Liver (tissue), 9 donors: Measurements from ENCODE around the gene PKD1L1. TPM values are rescaled to one million over a fixed set of nuclear protein-coding genes. Genes with fewer than 3 reads are reported as not detected.

Experiments used
- DNase-seq: peaks from one replicate; pipeline ENCODE4 v3.0.0-alpha.2; 2017; ENCODE audit warnings: low spot score
- H3K27ac ChIP-seq, 2 donors: one replicate each; pipeline ENCODE4 v1.7.0; 2013; ENCODE audit warnings: inconsistent platforms in 2 of 2, low read length in 2 of 2, control low read depth in 1 of 2, low read depth in 1 of 2, mild to moderate bottlenecking in 1 of 2
- H3K27me3 ChIP-seq, 4 donors: one replicate each; pipeline versions ENCODE4 v1.6.1 to v1.7.0; 2013; ENCODE audit warnings: low read length in 3 of 4, inconsistent platforms in 1 of 4, mild to moderate bottlenecking in 1 of 4, moderate library complexity in 1 of 4; ENCODE audit not compliant: control insufficient read depth in 4 of 4, insufficient read depth in 4 of 4
- H3K36me3 ChIP-seq, 4 donors: one replicate each; pipeline versions ENCODE4 v1.6.1 to v1.7.0; 2013; ENCODE audit warnings: low read length in 3 of 4, mild to moderate bottlenecking in 3 of 4, low read depth in 1 of 4, moderate library complexity in 1 of 4; ENCODE audit not compliant: control insufficient read depth in 4 of 4, insufficient read depth in 3 of 4
- H3K4me1 ChIP-seq, 4 donors: one replicate each; pipeline versions ENCODE4 v1.6.1 to v1.7.0; 2013; ENCODE audit warnings: low read length in 3 of 4, mild to moderate bottlenecking in 3 of 4, moderate library complexity in 1 of 4; ENCODE audit not compliant: control insufficient read depth in 4 of 4, insufficient read depth in 4 of 4
- H3K4me3 ChIP-seq, 3 donors: one replicate each; pipeline versions ENCODE4 v1.6.1 to v1.7.0; 2013; ENCODE audit warnings: low read length in 3 of 3, control low read depth in 1 of 3, low read depth in 1 of 3, mild to moderate bottlenecking in 1 of 3
- H3K9ac ChIP-seq, 2 donors: one replicate each; pipeline ENCODE4 v1.7.0; 2013; ENCODE audit warnings: low read length in 2 of 2, mild to moderate bottlenecking in 2 of 2, moderate library complexity in 2 of 2, control low read depth in 1 of 2, low read depth in 1 of 2
- H3K9me3 ChIP-seq, 4 donors: one replicate each; pipeline versions ENCODE4 v1.6.1 to v1.7.0; 2013; ENCODE audit warnings: low read length in 3 of 4; ENCODE audit not compliant: control insufficient read depth in 4 of 4
- ATF3 ChIP-seq: IDR thresholded peaks from 2 replicates; pipeline ENCODE4 v1.6.1; 2016; ENCODE audit warnings: antibody characterized with exemption
- CTCF ChIP-seq: fragments of 150-350 bp; IDR thresholded peaks from 2 replicates; pipeline ENCODE4 v1.5.1; 2017; ENCODE audit warnings: improper control_type of control experiment, low read depth, low read length; ENCODE audit not compliant: missing input control
- EGR1 ChIP-seq, 2 donors: IDR thresholded peaks; 2 replicates each; pipeline ENCODE4 v1.6.1; 2016 to 2018; ENCODE audit warnings: antibody characterized with exemption in 2 of 2, low read depth in 2 of 2
- FOXA1 ChIP-seq: IDR thresholded peaks from 2 replicates; pipeline ENCODE4 v1.6.1; 2016; ENCODE audit warnings: antibody characterized with exemption
- FOXA2 ChIP-seq: IDR thresholded peaks from 2 replicates; pipeline ENCODE4 v1.6.1; 2016; ENCODE audit warnings: antibody characterized with exemption
- GABPA ChIP-seq, 2 donors: IDR thresholded peaks in 1 of 2; conservative IDR thresholded peaks in 1 of 2; 2 replicates each; pipeline ENCODE4 v1.6.1; 2016; ENCODE audit warnings: antibody characterized with exemption in 2 of 2, mild to moderate bottlenecking in 1 of 2, moderate library complexity in 1 of 2
- HNF4A ChIP-seq, 2 donors: conservative IDR thresholded peaks; 2 replicates each; pipeline ENCODE4 v1.6.1; 2016; ENCODE audit warnings: antibody characterized with exemption in 2 of 2, mild to moderate bottlenecking in 2 of 2
- HNF4G ChIP-seq: IDR thresholded peaks from 2 replicates; pipeline ENCODE4 v1.6.1; 2016; ENCODE audit warnings: antibody characterized with exemption
- JUND ChIP-seq, 2 donors: IDR thresholded peaks; 2 replicates each; pipeline ENCODE4 v1.6.1; 2016; ENCODE audit warnings: antibody characterized with exemption in 2 of 2
- MAX ChIP-seq: IDR thresholded peaks from 2 replicates; pipeline ENCODE4 v1.6.1; 2016; ENCODE audit warnings: antibody characterized with exemption
- NR2F2 ChIP-seq: IDR thresholded peaks from 2 replicates; pipeline ENCODE4 v1.6.1; 2016; ENCODE audit warnings: antibody characterized with exemption
- RAD21 ChIP-seq, 2 donors: IDR thresholded peaks; 2 replicates each; pipeline ENCODE4 v1.6.1; 2016; ENCODE audit warnings: antibody characterized with exemption in 2 of 2, mild to moderate bottlenecking in 2 of 2
- REST ChIP-seq: IDR thresholded peaks from 2 replicates; pipeline ENCODE4 v1.6.1; 2016; ENCODE audit warnings: antibody characterized with exemption, mild to moderate bottlenecking
- RXRA ChIP-seq, 2 donors: IDR thresholded peaks; 2 replicates each; pipeline ENCODE4 v1.6.1; 2017 to 2018; ENCODE audit warnings: antibody characterized with exemption in 2 of 2, mild to moderate bottlenecking in 1 of 2
- SP1 ChIP-seq: IDR thresholded peaks from 2 replicates; pipeline ENCODE4 v1.6.1; 2018; ENCODE audit warnings: antibody characterized with exemption, mild to moderate bottlenecking
- TAF1 ChIP-seq: conservative IDR thresholded peaks from 2 replicates; pipeline ENCODE4 v1.6.1; 2016; ENCODE audit warnings: antibody characterized with exemption, mild to moderate bottlenecking
- YY1 ChIP-seq: IDR thresholded peaks from 2 replicates; pipeline ENCODE4 v1.6.1; 2016; ENCODE audit warnings: antibody characterized with exemption, mild to moderate bottlenecking
- ZBTB33 ChIP-seq: IDR thresholded peaks from 2 replicates; pipeline ENCODE4 v1.6.1; 2016; ENCODE audit warnings: antibody characterized with exemption
- WGBS: extraction: QIAGEN DNeasy Blood & Tissue Kit; methylation state at CpG from one replicate; pipeline ENCODE4 v1.1.7; 2013; 5-methylcytosine and 5-hydroxymethylcytosine counted together
- polyA plus RNA-seq, 2 donors: library from polyadenylated mRNA; stranded (reverse) in 1 of 2; unstranded in 1 of 2; fragments of 200-250 nt in 1 of 2; fragments of >200 nt in 1 of 2; fragmentation: Nextera tagmentation in 1 of 2; extraction: Ambion mirVana in 1 of 2; gene quantifications; one replicate each; pipeline versions ENCODE4 v1.2.1 to v1.2.3, GENCODE V29; 2013 to 2015
- total RNA-seq, 2 donors: library from RNA; depleted of rRNA; stranded (reverse); fragments of >200 nt; gene quantifications; one replicate each; pipeline ENCODE4 v1.2.3, GENCODE V29; 2014
- donor health status: healthy.
- donor health status: healthy.
- donor health status: healthy.
- donor health status: healthy.
- donor health status: healthy.

Gene PKD1L1
- total and polyA plus RNA-seq, 4 donors: 0.08 to 0.25 (median 0.11) TPM

GRCh38 chr7:47807126-47807525, 141.1 kb downstream of the PKD1L1 start:
- H3K9ac ChIP-seq: no peak overlapping the region
- H3K9me3 ChIP-seq: no peaks in the 10 kb centered on the region
- H3K36me3 ChIP-seq: no peaks in the 10 kb centered on the region
- no peak overlapping the region for H3K4me3 ChIP-seq
- peak overlapping the region in 1 of 2 donors; percentile 43 for H3K27ac ChIP-seq
- 67% methylated on average over 3 of the region's 3 CpGs for WGBS
- TF ChIP-seq EGR1 (IDR thresholded peaks at IDR 0.05; ENCODE audit: low read depth in 2 of 2): no peak
- no peak for TF ChIP-seq JUND (IDR thresholded peaks at IDR 0.05)
- TF ChIP-seq RXRA (IDR thresholded peaks at IDR 0.05): no peak
- TF ChIP-seq TAF1: no peak
- TF ChIP-seq YY1: no peak
- TF ChIP-seq FOXA2: no peak
- TF ChIP-seq MAX: no peak
- TF ChIP-seq HNF4A (conservative IDR thresholded peaks at IDR 0.05): no peak
- no peak for TF ChIP-seq SP1
- no peak for TF ChIP-seq ATF3
- TF ChIP-seq RAD21 (IDR thresholded peaks at IDR 0.05): no peak
- TF ChIP-seq NR2F2: no peak
- no peak for TF ChIP-seq FOXA1
- no peak for TF ChIP-seq ZBTB33
- no peak for TF ChIP-seq CTCF
- TF ChIP-seq REST: no peak
- TF ChIP-seq HNF4G: no peak
- no peak for TF ChIP-seq GABPA (IDR thresholded peaks at IDR 0.05 in 1 of 2, conservative IDR thresholded peaks at IDR 0.05 in 1 of 2)
- DNase-seq: no peak
- H3K27me3 ChIP-seq: no peaks in the 10 kb centered on the region
- H3K4me1 ChIP-seq: peaks cover 0 to 11% (median 5%) of the 10 kb centered on the region in 4 donors
